SK-N-SH treated with all-trans-retinoic acid at 6 μM for 48 hours (cell line): ENCODE results near the gene TYW1B.

Source experiments
- ATAC-seq: fragments of 200-7000 bp; cut with Tn5 transposase; 3 replicates; pipeline ENCODE4 v1.9.1; 2020; ENCODE audit warnings: mild to moderate bottlenecking, moderate library complexity
- ARNTL ChIP-seq: fragments of 450-650 bp; formaldehyde crosslinking; IDR thresholded peaks from 2 replicates; pipeline ENCODE4 v1.5.0; 2020; ENCODE audit warnings: low read depth, mild to moderate bottlenecking, moderate library complexity, borderline replicate concordance
- BACH2 ChIP-seq: fragments of 250-450 bp; sonication (Bioruptor Pico); IDR thresholded peaks from 2 replicates; pipeline ENCODE4 v1.9.0; 2021; ENCODE audit warnings: mild to moderate bottlenecking, borderline replicate concordance
- CSDC2 ChIP-seq: fragments of 250-450 bp; sonication (Bioruptor Pico); IDR thresholded peaks from 2 replicates; pipeline ENCODE4 v1.5.0; 2020; ENCODE audit warnings: mild to moderate bottlenecking, moderate library complexity
- CSRNP3 ChIP-seq: fragments of 250-450 bp; sonication (Bioruptor Pico); IDR thresholded peaks from 2 replicates; pipeline ENCODE4 v1.5.1; 2021; ENCODE audit warnings: mild to moderate bottlenecking, moderate library complexity
- ESRRG ChIP-seq: fragments of 250-450 bp; sonication (Bioruptor Pico); IDR thresholded peaks from 2 replicates; pipeline ENCODE4 v1.6.1; 2021; ENCODE audit warnings: mild to moderate bottlenecking
- ISL1 ChIP-seq: fragments of 250-450 bp; sonication (Bioruptor Pico); IDR thresholded peaks from 2 replicates; pipeline ENCODE4 v2.1.2; 2022; ENCODE audit warnings: mild to moderate bottlenecking, moderate library complexity
- OSR1 ChIP-seq: fragments of 250-450 bp; sonication (Bioruptor Pico); IDR thresholded peaks from 2 replicates; pipeline ENCODE4 v1.8.0; 2022; ENCODE audit warnings: moderate library complexity, mild to moderate bottlenecking, inconsistent platforms
- PATZ1 ChIP-seq: fragments of 250-450 bp; sonication (Bioruptor Pico); IDR thresholded peaks from 2 replicates; pipeline ENCODE4 v1.8.0; 2020; ENCODE audit warnings: mild to moderate bottlenecking, moderate library complexity, borderline replicate concordance
- POU6F1 ChIP-seq: fragments of 250-450 bp; sonication (Bioruptor Pico); IDR thresholded peaks from 2 replicates; pipeline ENCODE4 v1.8.0; 2021; ENCODE audit warnings: low read depth, mild to moderate bottlenecking, moderate library complexity, borderline replicate concordance
- PPARA ChIP-seq: fragments of 250-450 bp; sonication (Bioruptor Pico); IDR thresholded peaks from 2 replicates; pipeline ENCODE4 v1.5.0; 2020; ENCODE audit warnings: mild to moderate bottlenecking, borderline replicate concordance
- RARB ChIP-seq: fragments of 250-450 bp; sonication (Bioruptor Pico); IDR thresholded peaks from 2 replicates; pipeline ENCODE4 v1.8.0; 2021; ENCODE audit warnings: mild to moderate bottlenecking, moderate library complexity
- TOX ChIP-seq: fragments of 250-450 bp; sonication (Bioruptor Pico); IDR thresholded peaks from 2 replicates; pipeline ENCODE4 v1.8.0; 2021; ENCODE audit warnings: mild to moderate bottlenecking, moderate library complexity, borderline replicate concordance
- ZFP3 ChIP-seq: fragments of 250-450 bp; sonication (Bioruptor Pico); IDR thresholded peaks from 2 replicates; pipeline ENCODE4 v1.5.0; 2020; ENCODE audit warnings: mild to moderate bottlenecking, moderate library complexity
- ZFP30 ChIP-seq: fragments of 450-650 bp; formaldehyde crosslinking; IDR thresholded peaks from 2 replicates; pipeline ENCODE4 v1.5.0; 2022; ENCODE audit warnings: mild to moderate bottlenecking, moderate library complexity
- ZNF70 ChIP-seq: fragments of 450-650 bp; formaldehyde crosslinking; IDR thresholded peaks from 2 replicates; pipeline ENCODE4 v1.5.0; 2020; ENCODE audit warnings: mild to moderate bottlenecking, moderate library complexity
- ZNF8 ChIP-seq: fragments of 450-650 bp; formaldehyde crosslinking; IDR thresholded peaks from 2 replicates; pipeline ENCODE4 v1.5.0; 2020; ENCODE audit warnings: mild to moderate bottlenecking, moderate library complexity
- TF ChIP-seq, protein P1 (sequence below): fragments of 250-450 bp; sonication (Bioruptor Pico); IDR thresholded peaks from 2 replicates; pipeline ENCODE4 v1.5.0; 2020; ENCODE audit warnings: mild to moderate bottlenecking, moderate library complexity
- TF ChIP-seq, protein P2 (sequence below): fragments of 250-450 bp; sonication (Bioruptor Pico); IDR thresholded peaks from 2 replicates; pipeline ENCODE4 v1.5.1; 2020; ENCODE audit warnings: low read depth, mild to moderate bottlenecking, moderate library complexity

Gene TYW1B

GRCh38 chr7:72790048-72790697, 37.8 kb downstream of the TYW1B start:
- peak; percentile 25; the same call in 1 of the 3 replicates for ATAC-seq

GRCh38 chr7:72785166-72785955, 42.6 kb downstream of the TYW1B start:
- no peak for ATAC-seq
- TF ChIP-seq POU6F1 (CRISPR knock-in tag), result no peak

GRCh38 chr7:72783601-72784370, 44.2 kb downstream of the TYW1B start:
- TF ChIP-seq, protein P1, sequence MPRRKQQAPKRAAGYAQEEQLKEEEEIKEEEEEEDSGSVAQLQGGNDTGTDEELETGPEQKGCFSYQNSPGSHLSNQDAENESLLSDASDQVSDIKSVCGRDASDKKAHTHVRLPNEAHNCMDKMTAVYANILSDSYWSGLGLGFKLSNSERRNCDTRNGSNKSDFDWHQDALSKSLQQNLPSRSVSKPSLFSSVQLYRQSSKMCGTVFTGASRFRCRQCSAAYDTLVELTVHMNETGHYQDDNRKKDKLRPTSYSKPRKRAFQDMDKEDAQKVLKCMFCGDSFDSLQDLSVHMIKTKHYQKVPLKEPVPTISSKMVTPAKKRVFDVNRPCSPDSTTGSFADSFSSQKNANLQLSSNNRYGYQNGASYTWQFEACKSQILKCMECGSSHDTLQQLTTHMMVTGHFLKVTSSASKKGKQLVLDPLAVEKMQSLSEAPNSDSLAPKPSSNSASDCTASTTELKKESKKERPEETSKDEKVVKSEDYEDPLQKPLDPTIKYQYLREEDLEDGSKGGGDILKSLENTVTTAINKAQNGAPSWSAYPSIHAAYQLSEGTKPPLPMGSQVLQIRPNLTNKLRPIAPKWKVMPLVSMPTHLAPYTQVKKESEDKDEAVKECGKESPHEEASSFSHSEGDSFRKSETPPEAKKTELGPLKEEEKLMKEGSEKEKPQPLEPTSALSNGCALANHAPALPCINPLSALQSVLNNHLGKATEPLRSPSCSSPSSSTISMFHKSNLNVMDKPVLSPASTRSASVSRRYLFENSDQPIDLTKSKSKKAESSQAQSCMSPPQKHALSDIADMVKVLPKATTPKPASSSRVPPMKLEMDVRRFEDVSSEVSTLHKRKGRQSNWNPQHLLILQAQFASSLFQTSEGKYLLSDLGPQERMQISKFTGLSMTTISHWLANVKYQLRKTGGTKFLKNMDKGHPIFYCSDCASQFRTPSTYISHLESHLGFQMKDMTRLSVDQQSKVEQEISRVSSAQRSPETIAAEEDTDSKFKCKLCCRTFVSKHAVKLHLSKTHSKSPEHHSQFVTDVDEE (CRISPR knock-in tag), result peak; percentile 91; the same call in 1 of the 2 replicates
- TF ChIP-seq ISL1 (CRISPR knock-in tag), result peak; percentile 85
- peak; percentile 95 for ATAC-seq

DNA sequence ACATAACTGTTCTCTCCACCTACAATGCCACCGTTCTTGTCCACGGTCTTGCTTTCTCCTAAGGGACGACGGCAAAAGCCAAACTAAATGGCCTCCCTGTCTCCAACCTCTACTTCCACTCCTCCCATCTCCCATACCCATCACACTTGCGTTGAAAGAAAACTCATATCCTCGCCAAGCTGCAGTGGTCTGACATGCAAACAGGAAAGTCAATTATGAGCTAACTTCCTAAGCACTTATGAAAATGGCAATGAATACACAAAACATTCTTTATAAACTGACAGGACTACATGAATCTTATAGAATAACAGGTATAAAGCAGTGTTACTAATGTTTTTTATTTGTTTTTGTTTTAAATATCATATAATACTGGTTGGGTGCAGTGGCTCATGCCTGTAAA, 46.4 kb downstream of the TYW1B start:
- ATAC-seq, result no peak
- no peak for TF ChIP-seq ISL1 (CRISPR knock-in tag)
- TF ChIP-seq PATZ1 (CRISPR knock-in tag), result no peak
- TF ChIP-seq BACH2, result no peak
- no peak for TF ChIP-seq TOX (CRISPR knock-in tag)
- TF ChIP-seq, protein P1 (CRISPR knock-in tag), result no peak
- TF ChIP-seq, protein P2, sequence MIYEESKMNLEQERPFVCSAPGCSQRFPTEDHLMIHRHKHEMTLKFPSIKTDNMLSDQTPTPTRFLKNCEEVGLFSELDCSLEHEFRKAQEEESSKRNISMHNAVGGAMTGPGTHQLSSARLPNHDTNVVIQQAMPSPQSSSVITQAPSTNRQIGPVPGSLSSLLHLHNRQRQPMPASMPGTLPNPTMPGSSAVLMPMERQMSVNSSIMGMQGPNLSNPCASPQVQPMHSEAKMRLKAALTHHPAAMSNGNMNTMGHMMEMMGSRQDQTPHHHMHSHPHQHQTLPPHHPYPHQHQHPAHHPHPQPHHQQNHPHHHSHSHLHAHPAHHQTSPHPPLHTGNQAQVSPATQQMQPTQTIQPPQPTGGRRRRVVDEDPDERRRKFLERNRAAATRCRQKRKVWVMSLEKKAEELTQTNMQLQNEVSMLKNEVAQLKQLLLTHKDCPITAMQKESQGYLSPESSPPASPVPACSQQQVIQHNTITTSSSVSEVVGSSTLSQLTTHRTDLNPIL (CRISPR knock-in tag), result no peak
- no peak for TF ChIP-seq ESRRG (CRISPR knock-in tag)
- no peak for TF ChIP-seq ARNTL (CRISPR knock-in tag)
- TF ChIP-seq ZNF8 (CRISPR knock-in tag), result no peak
- no peak for TF ChIP-seq RARB (CRISPR knock-in tag)
- no peak for TF ChIP-seq ZFP3 (CRISPR knock-in tag)
- TF ChIP-seq PPARA (CRISPR knock-in tag), result no peak
- TF ChIP-seq CSDC2 (CRISPR knock-in tag), result no peak
- no peak for TF ChIP-seq CSRNP3 (CRISPR knock-in tag)
- TF ChIP-seq ZFP30 (CRISPR knock-in tag), result no peak
- TF ChIP-seq OSR1, result no peak
- TF ChIP-seq ZNF70, result no peak
